Lower leg skin (tissue), 4 donors: ENCODE measurements around the gene RAP1A. TPM values are rescaled to one million over a fixed set of nuclear protein-coding genes. Genes with fewer than 3 reads are reported as not detected.

ENCODE experiments used
- DNase-seq, 2 donors: peaks; one replicate each; pipeline ENCODE4 v3.0.0-alpha.2; 2019; ENCODE audit warnings: low spot score in 2 of 2
- H3K4me3 ChIP-seq: fragments of 200-600 bp; sonication (generic); 2 replicates; pipeline ENCODE4 v1.5.1; 2017; ENCODE audit warnings: mild to moderate bottlenecking, low read depth; ENCODE audit not compliant: poor library complexity, severe bottlenecking
- POLR2A ChIP-seq, 2 donors: fragments of 450-650 bp; IDR thresholded peaks; one replicate each; pipeline ENCODE4 v1.6.1; 2016 to 2017; ENCODE audit warnings: antibody characterized with exemption in 2 of 2, mild to moderate bottlenecking in 1 of 2, moderate library complexity in 1 of 2
- WGBS, 2 donors: methylation state at CpG; one replicate each; pipeline ENCODE4 v1.1.5; 2018; 5-methylcytosine and 5-hydroxymethylcytosine counted together
- intact Hi-C: fragments of 100-400 bp; cut with DNase I; formaldehyde crosslinking; loops from one replicate; pipeline ENCODE4 v1.15.0; 2023; ENCODE audit warnings: low total_unique reads
- total RNA-seq, 4 donors: library from RNA; depleted of rRNA; stranded (reverse); fragments of >200 nt; gene quantifications; one replicate each; pipeline ENCODE4 v1.1.0, GENCODE V29; 2016
- TF ChIP-seq, protein P1 (sequence below), 3 donors: fragments of 450-650 bp; IDR thresholded peaks; one replicate each; pipeline ENCODE4 v1.5.1; 2016; ENCODE audit warnings: antibody characterized with exemption in 3 of 3, mild to moderate bottlenecking in 3 of 3, moderate library complexity in 2 of 3

The RAP1A gene
- total RNA-seq, 4 donors from 2014 or later = 25.5 to 33.8 (median 31.0) TPM

DNA sequence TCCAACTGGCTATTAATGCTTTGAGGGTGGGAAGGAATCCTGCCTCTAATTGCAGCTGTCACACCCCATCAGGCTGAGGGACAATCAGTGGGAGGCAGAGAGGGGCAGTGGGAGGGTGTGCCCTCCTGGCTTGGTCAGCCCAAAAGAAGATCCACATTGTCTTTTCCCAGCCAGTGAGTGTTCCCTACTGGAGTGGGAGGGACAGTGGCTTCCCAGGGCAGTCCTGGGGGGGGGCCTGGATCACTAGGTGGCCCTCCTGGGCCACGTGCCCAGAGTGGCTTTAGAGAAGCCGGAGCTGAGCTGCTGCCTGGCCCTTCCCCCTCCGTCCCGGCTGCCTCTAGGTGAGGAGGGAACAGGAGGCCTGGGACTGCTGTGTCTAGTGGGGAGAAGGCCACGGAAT is 105.6 kb downstream of the RAP1A start:
- no peak for TF ChIP-seq POLR2A (IDR thresholded peaks at IDR 0.05)
- TF ChIP-seq, protein P1, sequence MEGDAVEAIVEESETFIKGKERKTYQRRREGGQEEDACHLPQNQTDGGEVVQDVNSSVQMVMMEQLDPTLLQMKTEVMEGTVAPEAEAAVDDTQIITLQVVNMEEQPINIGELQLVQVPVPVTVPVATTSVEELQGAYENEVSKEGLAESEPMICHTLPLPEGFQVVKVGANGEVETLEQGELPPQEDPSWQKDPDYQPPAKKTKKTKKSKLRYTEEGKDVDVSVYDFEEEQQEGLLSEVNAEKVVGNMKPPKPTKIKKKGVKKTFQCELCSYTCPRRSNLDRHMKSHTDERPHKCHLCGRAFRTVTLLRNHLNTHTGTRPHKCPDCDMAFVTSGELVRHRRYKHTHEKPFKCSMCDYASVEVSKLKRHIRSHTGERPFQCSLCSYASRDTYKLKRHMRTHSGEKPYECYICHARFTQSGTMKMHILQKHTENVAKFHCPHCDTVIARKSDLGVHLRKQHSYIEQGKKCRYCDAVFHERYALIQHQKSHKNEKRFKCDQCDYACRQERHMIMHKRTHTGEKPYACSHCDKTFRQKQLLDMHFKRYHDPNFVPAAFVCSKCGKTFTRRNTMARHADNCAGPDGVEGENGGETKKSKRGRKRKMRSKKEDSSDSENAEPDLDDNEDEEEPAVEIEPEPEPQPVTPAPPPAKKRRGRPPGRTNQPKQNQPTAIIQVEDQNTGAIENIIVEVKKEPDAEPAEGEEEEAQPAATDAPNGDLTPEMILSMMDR (IDR thresholded peaks at IDR 0.05) = no peak
- 56 to 60% methylated on average over 5 of the region's 5 CpGs for WGBS, 2 donors
- DNase-seq = peak in 1 of 2 donors; percentile 82
- intact Hi-C loops = no loop called here
- no peak overlapping the region for H3K4me3 ChIP-seq

DNA sequence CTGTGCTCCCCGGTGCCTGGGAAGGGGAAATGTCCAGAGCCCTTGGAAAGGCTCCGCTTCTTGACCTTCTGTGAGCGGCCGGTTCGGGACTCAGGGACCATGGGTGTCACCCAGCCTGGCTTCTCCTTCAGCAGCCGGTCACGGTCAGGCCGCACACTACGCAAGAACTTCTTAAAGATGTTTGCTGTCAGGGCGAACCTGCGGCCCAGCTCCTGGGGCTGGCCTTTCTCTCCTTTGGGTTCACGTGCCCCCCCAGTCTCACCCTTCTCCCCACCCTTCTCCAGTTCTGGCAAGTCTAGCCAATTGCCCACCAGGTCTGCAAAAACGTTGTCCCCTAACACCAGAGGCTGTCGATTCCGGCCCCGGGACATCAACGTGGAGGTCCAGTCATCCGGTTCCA is 107.5 kb downstream of the RAP1A start:
- no peak for DNase-seq
- TF ChIP-seq, protein P1 (IDR thresholded peaks at IDR 0.05) = no peak
- no peak for TF ChIP-seq POLR2A (IDR thresholded peaks at IDR 0.05)
- intact Hi-C loops = no loop called here
- 83 to 94% methylated on average over 18 of the region's 18 CpGs for WGBS, 2 donors
- H3K4me3 ChIP-seq = no peak overlapping the region

DNA sequence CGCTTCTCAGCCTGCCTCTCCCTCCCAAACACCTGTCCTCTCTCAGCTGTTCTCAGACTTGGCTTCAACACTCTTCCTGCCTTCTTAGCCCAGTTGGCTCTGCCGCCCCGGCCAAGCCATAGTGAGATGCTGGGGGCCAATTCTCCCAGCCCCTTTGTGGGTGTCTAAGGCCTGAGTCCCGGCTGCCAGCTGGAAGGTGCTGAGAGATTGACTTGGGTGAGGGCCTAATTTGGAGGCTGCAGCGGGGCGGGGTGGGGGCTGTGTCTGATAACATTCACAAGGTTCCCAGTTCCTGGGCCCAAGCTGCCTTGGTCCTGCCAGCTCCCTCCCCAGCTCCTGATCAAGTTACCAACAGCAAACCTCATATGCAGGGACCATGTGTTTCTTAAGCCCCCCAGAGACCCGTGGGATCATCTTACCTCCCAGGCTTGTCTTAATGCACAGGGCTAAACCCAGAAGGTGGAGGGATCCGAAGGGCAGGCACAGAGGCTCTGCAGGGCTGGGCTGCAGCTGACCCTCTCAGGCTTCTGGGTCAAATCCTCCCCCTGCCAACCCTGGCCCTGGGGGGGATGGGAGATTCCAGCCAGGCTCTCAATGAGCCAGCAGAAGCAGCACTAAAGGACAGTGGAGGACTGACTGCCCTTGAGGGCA is 109.8 kb downstream of the RAP1A start:
- no peak overlapping the region for H3K4me3 ChIP-seq
- DNase-seq = peak in 1 of 2 donors; percentile 75
- TF ChIP-seq POLR2A (IDR thresholded peaks at IDR 0.05) = no peak
- TF ChIP-seq, protein P1 (IDR thresholded peaks at IDR 0.05) = no peak
- 41 to 54% methylated on average over 7 to 8 of the region's 8 CpGs for WGBS, 2 donors
- intact Hi-C loops = no loop called here

DNA sequence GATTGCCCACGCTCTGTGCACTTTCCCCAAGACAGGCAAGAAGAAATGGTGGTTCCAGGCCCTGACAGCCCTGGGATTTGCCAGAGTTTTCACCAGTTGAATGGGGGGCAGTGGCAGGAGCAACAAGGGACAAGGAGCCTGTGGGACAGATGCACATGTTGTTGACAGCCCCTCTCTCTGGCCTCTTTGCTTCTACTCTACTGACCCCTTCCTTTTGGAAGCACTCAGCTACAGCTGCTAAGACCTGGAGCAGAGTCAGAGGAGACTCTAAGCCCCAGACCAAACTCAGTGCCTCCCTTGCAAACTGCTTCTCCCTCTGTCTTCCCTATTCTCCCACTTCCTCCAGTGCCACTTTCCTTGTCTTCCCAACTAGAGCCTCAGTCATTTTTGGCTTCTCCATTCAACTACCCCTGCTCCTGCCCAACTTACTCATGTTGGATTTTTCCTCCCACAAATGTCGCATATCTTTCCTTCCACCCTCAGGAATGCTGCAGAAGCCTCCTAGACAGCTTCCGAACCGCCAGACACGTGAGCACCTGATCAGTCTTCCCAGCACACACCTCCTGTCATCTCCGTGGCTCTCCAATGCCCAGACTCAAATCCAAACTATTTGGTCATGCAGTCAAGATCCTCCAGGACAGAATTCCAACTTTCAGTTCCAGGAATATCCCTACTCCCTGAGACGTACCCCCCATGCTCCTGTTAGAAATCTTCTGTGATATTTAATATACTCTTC is 110.5 kb downstream of the RAP1A start:
- intact Hi-C loops = no loop called here
- H3K4me3 ChIP-seq = no peak overlapping the region
- WGBS, 2 donors = 57 to 62% methylated on average over 6 to 7 of the region's 7 CpGs
- TF ChIP-seq, protein P1 (IDR thresholded peaks at IDR 0.05) = no peak
- TF ChIP-seq POLR2A (IDR thresholded peaks at IDR 0.05) = no peak
- DNase-seq = no peak

DNA sequence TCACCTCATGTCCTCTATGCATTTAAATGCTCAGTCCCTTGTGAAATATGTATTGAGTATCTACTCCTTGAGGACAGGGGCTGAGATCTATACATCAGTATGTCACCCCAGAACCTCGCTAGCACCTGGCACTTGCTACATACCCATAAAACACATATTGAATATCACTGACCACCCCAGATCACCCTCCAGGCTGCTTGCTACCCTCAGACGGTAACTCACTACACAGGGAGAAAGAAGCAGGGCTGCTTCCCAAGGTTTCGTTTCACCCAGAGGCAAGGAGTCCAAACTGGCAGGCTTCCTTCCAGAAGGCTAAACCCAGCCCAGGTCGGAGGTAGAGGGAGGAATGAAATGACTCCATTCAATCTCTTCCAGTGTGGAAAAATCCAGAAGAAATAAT is 111.1 kb downstream of the RAP1A start:
- DNase-seq = no peak
- intact Hi-C loops = no loop called here
- TF ChIP-seq POLR2A (IDR thresholded peaks at IDR 0.05) = no peak
- TF ChIP-seq, protein P1 (IDR thresholded peaks at IDR 0.05) = no peak
- H3K4me3 ChIP-seq = no peak overlapping the region
- 49 to 66% methylated on average over 4 of the region's 4 CpGs for WGBS, 2 donors
